Stomach smooth muscle (tissue), 2 donors: ENCODE results near the gene MAPK12.

Source experiments
- H3K27ac ChIP-seq: one replicate; pipeline ENCODE4 v1.7.0; 2013; ENCODE audit warnings: mild to moderate bottlenecking, low read length, inconsistent platforms
- H3K27me3 ChIP-seq, 2 donors: one replicate each; pipeline ENCODE4 v1.7.0; 2013; ENCODE audit warnings: low read length in 2 of 2; ENCODE audit not compliant: insufficient read depth in 2 of 2, control insufficient read depth in 1 of 2
- H3K36me3 ChIP-seq, 2 donors: one replicate each; pipeline ENCODE4 v1.7.0; 2013; ENCODE audit warnings: low read length in 2 of 2; ENCODE audit not compliant: control insufficient read depth in 2 of 2, insufficient read depth in 2 of 2
- H3K4me1 ChIP-seq: one replicate; pipeline ENCODE4 v1.7.0; 2013; ENCODE audit warnings: low read length; ENCODE audit not compliant: control insufficient read depth, insufficient read depth
- H3K4me3 ChIP-seq, 2 donors: one replicate each; pipeline ENCODE4 v1.7.0; 2013; ENCODE audit warnings: low read length in 2 of 2
- H3K9ac ChIP-seq, 2 donors: one replicate each; pipeline ENCODE4 v1.7.0; 2013; ENCODE audit warnings: low read length in 2 of 2, mild to moderate bottlenecking in 1 of 2
- H3K9me3 ChIP-seq, 2 donors: one replicate each; pipeline ENCODE4 v1.7.0; 2013; ENCODE audit warnings: low read length in 2 of 2; ENCODE audit not compliant: control insufficient read depth in 2 of 2
- donor health status: healthy.
- donor health status: Pancreatic carcinoma.

MAPK12 gene

GRCh38 chr22:50264946-50265669 is 3.6 kb upstream of the MAPK12 start:
- no peaks in the 10 kb centered on the region for H3K36me3 ChIP-seq
- H3K9ac ChIP-seq: no peak overlapping the region
- H3K4me3 ChIP-seq: no peak overlapping the region
- no peak overlapping the region for H3K27ac ChIP-seq
- peaks cover 46% of the 10 kb centered on the region for H3K4me1 ChIP-seq
- no peaks in the 10 kb centered on the region for H3K9me3 ChIP-seq
- peaks cover 2 to 13% of the 10 kb centered on the region in 2 donors for H3K27me3 ChIP-seq

- Histone ChIP-seq H3K9me3 (no peaks in the 10 kb centered on the region), H3K27me3 (peaks cover 2 to 13% of the 10 kb centered on the region in 2 donors), H3K9ac (no peak overlapping the region), H3K4me1 (peaks cover 43% of the 10 kb centered on the region), H3K36me3 (no peaks in the 10 kb centered on the region), H3K4me3 (no peak overlapping the region), H3K27ac (no peak overlapping the region)
These were observed 2.7 kb upstream of the MAPK12 start for GRCh38 chr22:50264104-50264745.

- H3K27me3 ChIP-seq: peaks cover 2 to 13% of the 10 kb centered on the region in 2 donors
- H3K9ac ChIP-seq: no peak overlapping the region
- H3K27ac ChIP-seq: no peak overlapping the region
- H3K9me3 ChIP-seq: no peaks in the 10 kb centered on the region
- no peaks in the 10 kb centered on the region for H3K36me3 ChIP-seq
- peaks cover 33% of the 10 kb centered on the region for H3K4me1 ChIP-seq
- H3K4me3 ChIP-seq: no peak overlapping the region
These were observed 1.6 kb upstream of the MAPK12 start for GRCh38 chr22:50262973-50263617.

- Histone ChIP-seq H3K27ac (no peak overlapping the region), H3K9ac (no peak overlapping the region), H3K36me3 (no peaks in the 10 kb centered on the region), H3K4me1 (peaks cover 31% of the 10 kb centered on the region), H3K27me3 (peaks cover 2 to 13% of the 10 kb centered on the region in 2 donors), H3K9me3 (no peaks in the 10 kb centered on the region), H3K4me3 (no peak overlapping the region)
These were observed 1.0 kb upstream of the MAPK12 start for GRCh38 chr22:50262460-50262911.

GRCh38 chr22:50260801-50261614 is 475 bp downstream of the MAPK12 start:
- Histone ChIP-seq H3K27me3 (peaks cover 2 to 13% of the 10 kb centered on the region in 2 donors), H3K9ac (peak overlapping the region; percentile 51 to 67), H3K9me3 (no peaks in the 10 kb centered on the region), H3K4me3 (peak overlapping the region; percentile 40 to 69), H3K27ac (peak overlapping the region; percentile 31), H3K4me1 (peaks cover 20% of the 10 kb centered on the region), H3K36me3 (no peaks in the 10 kb centered on the region)

- H3K27ac ChIP-seq: peak overlapping the region; percentile 31
- H3K27me3 ChIP-seq: peaks cover 2 to 13% of the 10 kb centered on the region in 2 donors
- no peaks in the 10 kb centered on the region for H3K9me3 ChIP-seq
- peaks cover 20% of the 10 kb centered on the region for H3K4me1 ChIP-seq
- peak overlapping the region; percentile 40 to 69 for H3K4me3 ChIP-seq
- H3K36me3 ChIP-seq: no peaks in the 10 kb centered on the region
- peak overlapping the region; percentile 51 to 67 for H3K9ac ChIP-seq
These were observed 1.1 kb downstream of the MAPK12 start for GRCh38 chr22:50260434-50260800.

- H3K4me1 ChIP-seq: peaks cover 20% of the 10 kb centered on the region
- H3K27me3 ChIP-seq: peaks cover 2 to 13% of the 10 kb centered on the region in 2 donors
- no peak overlapping the region for H3K27ac ChIP-seq
- no peaks in the 10 kb centered on the region for H3K36me3 ChIP-seq
- no peak overlapping the region for H3K4me3 ChIP-seq
- H3K9me3 ChIP-seq: no peaks in the 10 kb centered on the region
- H3K9ac ChIP-seq: no peak overlapping the region
These were observed 2.2 kb downstream of the MAPK12 start for GRCh38 chr22:50259302-50259701.

- Histone ChIP-seq H3K36me3 (no peaks in the 10 kb centered on the region), H3K4me1 (peaks cover 20% of the 10 kb centered on the region), H3K9ac (no peak overlapping the region), H3K27ac (no peak overlapping the region), H3K9me3 (no peaks in the 10 kb centered on the region), H3K4me3 (no peak overlapping the region), H3K27me3 (peaks cover 2 to 13% of the 10 kb centered on the region in 2 donors)
These were observed 2.9 kb downstream of the MAPK12 start for GRCh38 chr22:50258361-50259292.

- Histone ChIP-seq H3K27ac (no peak overlapping the region), H3K9ac (no peak overlapping the region), H3K4me1 (peaks cover 20% of the 10 kb centered on the region), H3K36me3 (no peaks in the 10 kb centered on the region), H3K27me3 (peaks cover 0 to 8% of the 10 kb centered on the region in 2 donors), H3K9me3 (no peaks in the 10 kb centered on the region), H3K4me3 (no peak overlapping the region)
These were observed 3.8 kb downstream of the MAPK12 start for GRCh38 chr22:50257451-50258360.
